HEK293 (cell line): ENCODE data around the gene KRTAP2-4.

Experiments
- CTCF ChIP-seq: fragments of 450-650 bp; formaldehyde crosslinking; IDR thresholded peaks from 2 replicates; pipeline ENCODE4 v1.5.1; 2016; ENCODE audit warnings: missing biosample characterization, missing genetic modification characterization
- ZNF140 ChIP-seq: fragments of 450-650 bp; formaldehyde crosslinking; IDR thresholded peaks from 2 replicates; pipeline ENCODE4 v1.5.1; 2016; ENCODE audit warnings: missing biosample characterization, missing genetic modification characterization
- ZNF302 ChIP-seq: fragments of 450-650 bp; formaldehyde crosslinking; IDR thresholded peaks from 2 replicates; pipeline ENCODE4 v1.5.1; 2016; ENCODE audit warnings: missing biosample characterization, missing genetic modification characterization, low read depth

- TF ChIP-seq CTCF (tag by site-specific recombination) (no peak), ZNF302 (tag by site-specific recombination) (no peak), ZNF140 (no peak)
Measured at GRCh38 chr17:41024697-41025096, 41.0 kb downstream of the KRTAP2-4 start.
